GM18858 (cell line): ENCODE data around the gene C2orf69.
A peak's percentile ranks its signal among the peaks of the same experiment; 100 is the strongest.

Experiments
- ATAC-seq: cut with Tn5 transposase; IDR thresholded peaks from one replicate; pipeline ENCODE4 v1.9.1; 2021; ENCODE audit not compliant: unreplicated experiment

Gene C2orf69

DNA sequence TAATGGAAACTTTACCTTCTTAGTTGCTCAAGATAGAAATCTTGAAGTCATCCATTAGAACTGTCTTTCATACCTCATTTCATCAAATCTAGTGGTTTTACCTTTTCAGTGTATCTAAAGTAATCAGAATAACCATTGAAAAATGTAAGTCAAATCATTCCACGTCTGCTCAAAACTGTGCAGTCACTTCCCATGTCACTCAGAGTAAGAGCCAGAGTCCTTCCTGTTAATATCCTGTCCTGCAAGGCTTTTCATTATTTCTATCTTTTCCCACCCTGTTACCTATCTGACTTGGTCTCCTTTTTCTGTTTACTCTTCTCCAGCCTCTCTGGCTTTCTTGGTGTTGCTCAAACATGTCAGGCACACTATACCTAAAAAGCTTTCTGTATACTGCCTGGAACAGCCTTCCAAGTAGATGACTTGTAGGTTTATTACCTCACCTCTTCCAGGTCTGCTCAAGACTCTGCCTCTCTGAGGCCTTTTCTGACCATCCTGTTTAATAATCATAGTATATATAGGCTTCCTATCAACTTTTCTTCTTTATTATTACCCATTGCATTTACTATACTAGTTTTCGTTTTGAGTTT lies 3.4 kb downstream of the C2orf69 start:
- no peak for ATAC-seq

DNA sequence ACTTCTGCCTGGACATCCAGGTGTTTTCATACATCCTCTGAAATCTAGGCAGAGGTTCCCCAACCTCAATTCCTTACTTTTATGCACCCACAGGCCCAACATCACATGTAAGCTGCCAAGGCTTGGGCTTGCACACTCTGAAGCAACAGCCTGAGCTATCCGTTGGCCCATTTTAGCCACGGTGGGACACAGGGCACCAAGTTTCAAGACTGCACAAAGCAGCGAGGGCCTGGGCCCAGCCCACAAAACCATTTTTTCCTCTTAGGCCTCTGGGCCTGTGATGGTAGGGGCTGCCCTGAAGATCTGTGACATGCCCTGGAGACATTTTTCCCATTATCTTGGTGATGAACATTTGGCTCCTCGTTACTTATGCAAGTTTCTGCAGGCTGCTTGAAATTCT lies 5.9 kb downstream of the C2orf69 start:
- no peak for ATAC-seq

- no peak for ATAC-seq
These were observed 11.8 kb downstream of the C2orf69 start for GRCh38 chr2:199922856-199923255.

DNA sequence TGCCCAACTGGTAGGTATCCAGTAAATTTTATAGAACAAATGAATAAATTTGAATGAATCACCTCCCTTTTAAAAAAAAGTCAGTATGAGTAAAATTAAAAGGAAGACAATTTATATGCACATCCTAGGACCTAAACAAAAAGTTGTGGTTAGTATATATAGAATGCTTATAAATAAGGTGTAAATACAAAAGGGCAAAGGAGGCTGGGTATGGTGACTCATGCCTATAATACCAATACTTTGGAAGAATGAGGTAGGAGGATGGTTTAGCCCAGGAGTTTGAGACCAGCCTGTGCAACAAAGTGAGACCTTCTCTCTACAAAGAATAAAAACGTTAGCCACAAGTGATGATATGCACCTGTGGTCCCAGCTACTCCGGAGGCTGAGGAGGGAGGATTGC lies 12.8 kb downstream of the C2orf69 start:
- no peak for ATAC-seq

DNA sequence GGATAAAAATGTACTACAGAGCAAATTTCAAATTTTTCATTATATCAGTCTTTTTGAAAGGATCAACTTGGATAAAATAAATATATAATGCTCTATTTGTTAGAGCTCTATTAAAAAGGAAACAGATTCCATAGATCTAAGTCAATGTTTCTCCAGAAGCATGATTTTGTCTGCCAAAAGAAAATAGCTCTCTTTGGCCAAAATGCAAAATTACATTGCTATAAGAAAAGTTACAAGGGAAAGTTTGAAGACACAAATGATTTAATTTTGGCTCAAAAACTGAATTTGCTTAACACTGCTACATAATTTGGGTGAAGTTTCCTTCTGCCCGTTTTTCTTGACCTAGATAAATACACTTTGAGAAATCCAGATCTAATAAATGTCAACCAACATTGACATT lies 15.7 kb downstream of the C2orf69 start:
- ATAC-seq = no peak

GRCh38 chr2:199928226-199928625 lies 17.1 kb downstream of the C2orf69 start:
- no peak for ATAC-seq

DNA sequence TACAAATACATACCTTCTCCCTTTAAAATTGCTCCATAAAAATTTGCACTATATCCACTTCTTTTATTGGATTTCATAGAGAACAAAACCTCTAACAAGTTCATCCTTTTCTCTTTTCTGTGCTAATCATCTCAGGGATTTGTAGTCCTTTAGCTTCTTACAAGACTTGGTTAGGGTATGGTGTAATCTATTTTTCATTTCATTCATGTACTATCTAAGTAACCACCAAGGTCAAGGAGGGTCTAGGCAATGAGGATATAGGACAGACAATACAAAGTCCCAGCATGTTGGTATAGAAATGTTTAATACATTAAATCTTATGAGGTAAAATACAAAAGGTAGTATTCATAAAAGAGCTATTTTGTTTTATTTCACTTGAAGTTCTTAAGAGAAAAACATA lies 17.5 kb downstream of the C2orf69 start:
- no peak for ATAC-seq

GRCh38 chr2:199929262-199929661 lies 18.2 kb downstream of the C2orf69 start:
- ATAC-seq = no peak

- ATAC-seq = no peak
These were observed 21.3 kb downstream of the C2orf69 start for GRCh38 chr2:199932312-199932855.

GRCh38 chr2:199933466-199933865 lies 22.4 kb downstream of the C2orf69 start:
- ATAC-seq = no peak

DNA sequence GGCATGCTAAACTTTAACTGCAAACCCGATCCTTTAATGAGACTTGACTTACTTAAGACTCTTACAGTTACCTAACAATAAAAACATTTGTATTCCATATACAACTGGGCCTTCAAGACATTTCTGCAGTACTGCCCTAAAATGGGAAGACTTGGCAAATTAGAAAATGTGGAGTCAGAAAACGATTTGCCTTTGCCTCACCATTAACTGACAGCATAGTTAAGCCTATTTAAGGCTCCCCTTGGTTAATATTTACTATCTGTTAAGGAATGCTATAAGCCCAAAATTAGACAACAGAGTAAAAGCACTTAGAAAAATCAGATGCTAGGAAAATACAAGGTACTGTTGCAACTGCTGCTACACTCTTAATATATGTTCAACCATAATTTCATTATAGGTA lies 25.5 kb downstream of the C2orf69 start:
- no peak for ATAC-seq

DNA sequence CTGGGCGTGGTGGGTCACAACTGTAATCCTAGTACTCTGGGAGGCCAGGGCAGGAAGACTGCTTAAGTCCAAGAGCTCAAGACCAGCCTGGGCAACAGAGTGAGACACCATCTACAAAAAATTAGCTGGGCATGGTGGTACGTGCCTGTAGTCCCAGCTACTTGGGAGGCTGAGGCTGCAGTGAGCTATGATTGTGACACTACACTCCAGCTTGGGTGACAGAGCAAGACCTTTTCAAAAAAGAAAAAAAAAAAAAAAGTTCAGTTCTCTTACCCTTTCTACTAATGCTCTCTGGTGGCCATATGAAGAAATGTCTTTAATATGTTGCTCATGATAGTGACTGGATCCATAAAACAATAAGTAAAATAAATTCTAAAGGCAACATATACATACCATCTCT lies 29.3 kb downstream of the C2orf69 start:
- peak; percentile 60 for ATAC-seq

GRCh38 chr2:199943373-199943772 lies 32.3 kb downstream of the C2orf69 start:
- no peak for ATAC-seq

- no peak for ATAC-seq
These were observed 35.1 kb downstream of the C2orf69 start for GRCh38 chr2:199946196-199946595.

GRCh38 chr2:199946836-199947235 lies 35.7 kb downstream of the C2orf69 start:
- ATAC-seq = no peak

DNA sequence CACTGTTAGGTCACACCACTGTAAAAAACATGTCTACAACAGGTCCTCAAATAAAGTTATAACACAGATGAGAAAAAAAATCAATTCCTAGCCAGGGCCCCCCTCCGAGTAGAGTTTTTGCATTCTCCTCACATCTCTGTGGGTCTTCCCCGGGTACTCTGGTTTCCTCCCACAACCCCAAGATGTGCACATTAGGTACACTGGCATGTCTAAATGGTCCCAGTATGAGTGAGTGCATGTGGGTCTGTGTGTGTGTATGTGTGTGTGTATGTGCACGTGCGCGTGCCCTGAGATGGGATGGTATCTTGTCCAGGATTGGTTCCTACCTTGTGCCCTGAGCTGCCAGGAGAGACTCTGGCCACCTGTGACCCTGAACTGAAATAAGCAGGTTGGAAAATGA lies 39.3 kb downstream of the C2orf69 start:
- no peak for ATAC-seq

DNA sequence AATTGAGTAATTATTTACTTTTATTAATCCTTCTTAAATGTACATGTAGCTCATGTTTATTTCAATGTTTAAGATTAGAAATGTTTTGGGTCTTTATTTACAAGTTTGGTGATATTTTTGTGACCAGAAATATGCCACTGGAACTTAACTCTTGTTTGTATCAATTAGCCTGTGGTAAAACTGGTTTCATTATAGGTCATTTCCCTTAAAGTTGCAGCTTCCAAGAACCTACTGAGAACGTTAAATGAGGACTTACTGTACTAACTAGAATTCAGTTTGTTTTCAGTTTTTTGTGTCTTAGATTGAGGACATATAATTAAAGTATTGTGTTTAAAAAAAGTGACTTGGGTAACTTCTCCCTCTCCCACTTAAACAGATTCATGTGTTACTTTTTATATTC lies 39.9 kb downstream of the C2orf69 start:
- ATAC-seq = no peak

DNA sequence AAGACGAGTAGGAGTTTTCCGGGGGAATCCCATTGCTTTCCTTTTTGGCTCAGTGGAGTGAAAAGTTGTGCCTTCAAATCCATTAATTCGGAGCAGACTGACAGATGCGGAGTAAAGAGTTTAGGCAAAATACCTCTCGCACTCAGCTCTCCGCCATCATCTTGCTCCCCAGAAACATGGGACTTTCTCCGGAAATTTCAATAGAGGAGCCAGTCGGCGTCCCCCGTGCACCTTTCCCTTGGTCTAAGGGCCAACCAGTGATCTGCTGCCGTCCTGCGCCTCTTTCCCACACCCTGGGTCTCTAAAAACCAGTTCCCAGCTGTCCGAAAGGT lies 43.9 kb downstream of the C2orf69 start:
- peak; percentile 25 for ATAC-seq

DNA sequence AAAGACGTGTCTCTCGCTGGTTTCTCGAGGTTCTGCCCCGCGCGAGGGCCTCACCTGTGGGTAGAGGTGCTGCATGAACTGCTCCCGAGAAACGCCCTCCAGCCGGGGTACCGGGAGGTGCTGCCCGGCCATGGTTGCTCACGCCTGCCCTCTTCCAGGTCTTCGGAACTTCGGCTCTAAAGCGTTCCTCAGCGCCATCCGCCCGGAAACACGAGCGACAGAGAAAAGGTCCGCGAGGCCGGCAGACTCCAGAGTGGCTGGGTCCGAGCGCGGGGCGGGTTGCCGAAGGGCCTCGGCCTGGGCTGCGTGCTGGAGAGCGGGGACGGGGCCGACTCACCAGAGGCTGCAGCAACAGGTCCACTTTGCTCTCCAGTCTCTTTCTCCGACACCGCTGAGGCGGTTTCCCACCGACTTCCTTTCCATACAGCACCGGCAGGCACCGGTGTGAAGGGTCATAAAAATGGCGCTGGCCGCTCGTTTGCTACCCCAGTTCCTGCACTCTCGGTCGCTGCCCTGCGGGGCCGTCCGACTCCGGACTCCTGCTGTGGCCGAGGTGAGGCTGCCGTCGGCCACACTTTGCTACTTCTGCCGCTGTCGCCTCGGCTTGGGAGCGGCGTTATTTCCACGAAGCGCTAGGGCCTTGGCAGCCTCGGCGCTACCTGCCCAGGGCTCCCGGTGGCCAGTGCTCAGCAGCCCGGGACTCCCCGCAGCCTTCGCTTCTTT lies 44.4 kb downstream of the C2orf69 start, which contains the start of the genes MAIP1 and TYW5:
Gene MAIP1 (plus strand): TSS at position 244 of the 723 bp plus-strand sequence. CDS start 217 bp downstream, at position 461.
Gene TYW5 (minus strand): TSS at position 153 of the 723 bp plus-strand sequence. CDS start 21 bp downstream, at position 132.
- peak; percentile 73 for ATAC-seq

- no peak for ATAC-seq
These were observed 44.9 kb downstream of the C2orf69 start for GRCh38 chr2:199956062-199956380.

DNA sequence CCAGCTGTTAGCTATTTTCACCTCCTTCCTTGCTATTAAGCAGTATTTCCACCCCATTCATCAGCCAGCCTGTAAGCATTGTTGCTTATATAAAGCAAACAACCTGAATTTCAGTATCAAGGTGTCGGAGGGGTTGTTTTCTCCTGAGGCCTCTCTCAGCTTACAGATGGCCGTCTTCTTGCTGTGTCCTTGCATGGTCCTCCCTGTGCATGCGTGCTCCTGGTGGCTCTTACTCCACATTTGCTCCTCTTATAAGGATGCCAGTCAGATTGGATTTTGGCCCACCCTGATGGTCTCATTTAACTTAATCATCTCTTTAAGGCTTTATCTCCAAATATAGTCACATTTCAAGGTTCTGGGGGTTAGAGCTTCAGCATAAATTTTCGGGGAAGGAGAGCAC lies 46.9 kb downstream of the C2orf69 start:
- no peak for ATAC-seq

GRCh38 chr2:199962203-199962602 lies 51.1 kb downstream of the C2orf69 start:
- no peak for ATAC-seq

DNA sequence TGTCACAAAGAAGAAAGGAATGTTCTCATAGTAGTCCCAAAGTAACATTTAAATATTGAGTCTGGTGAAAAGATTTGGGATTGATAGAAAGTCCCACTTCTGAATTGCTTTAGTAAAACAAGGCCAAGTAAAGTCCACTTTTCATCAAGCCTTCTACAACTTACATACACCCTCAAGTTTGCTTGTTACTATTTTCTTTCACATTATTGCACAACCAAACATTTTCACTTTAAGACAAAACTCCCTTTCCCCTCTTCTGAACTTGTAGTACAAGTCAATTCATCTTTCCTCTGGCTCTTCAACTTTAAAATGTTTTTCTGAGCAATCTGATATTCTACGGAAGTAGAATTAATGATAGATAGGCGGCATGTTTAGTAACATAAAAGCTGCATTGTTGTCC lies 55.3 kb downstream of the C2orf69 start:
- ATAC-seq = no peak
